Measurements from ENCODE around the gene CALY.

Gene CALY

GRCh38 chr10:133350283-133350949 is 13.7 kb upstream of the CALY start:
- no peak for TF ChIP-seq GATA3 (IDR thresholded peaks at IDR 0.05; ENCODE audit: low read depth, low read length)
- no peak for TF ChIP-seq GATA2 (IDR thresholded peaks at IDR 0.05; ENCODE audit: low read depth, low read length)

GRCh38 chr10:133349577-133350011 is 12.9 kb upstream of the CALY start:
- TF ChIP-seq GATA2 (IDR thresholded peaks at IDR 0.05; ENCODE audit: low read depth, low read length) (no peak), GATA3 (IDR thresholded peaks at IDR 0.05; ENCODE audit: low read depth, low read length) (no peak)

GRCh38 chr10:133349160-133349568 is 12.5 kb upstream of the CALY start:
- TF ChIP-seq GATA2 (IDR thresholded peaks at IDR 0.05; ENCODE audit: low read depth, low read length) (no peak), GATA3 (IDR thresholded peaks at IDR 0.05; ENCODE audit: low read depth, low read length) (no peak)

- no peak for TF ChIP-seq GATA3 (IDR thresholded peaks at IDR 0.05; ENCODE audit: low read depth, low read length)
- TF ChIP-seq GATA2 (IDR thresholded peaks at IDR 0.05; ENCODE audit: low read depth, low read length): no peak
These were observed 11.2 kb upstream of the CALY start for GRCh38 chr10:133347710-133348517.

- TF ChIP-seq GATA2 (IDR thresholded peaks at IDR 0.05; ENCODE audit: low read depth, low read length) (no peak), GATA3 (IDR thresholded peaks at IDR 0.05; ENCODE audit: low read depth, low read length) (no peak)
These were observed 9.7 kb upstream of the CALY start for GRCh38 chr10:133346413-133346812.

GRCh38 chr10:133344236-133344635 is 7.5 kb upstream of the CALY start:
- TF ChIP-seq GATA2 (IDR thresholded peaks at IDR 0.05; ENCODE audit: low read depth, low read length) (no peak), GATA3 (IDR thresholded peaks at IDR 0.05; ENCODE audit: low read depth, low read length) (no peak)

DNA sequence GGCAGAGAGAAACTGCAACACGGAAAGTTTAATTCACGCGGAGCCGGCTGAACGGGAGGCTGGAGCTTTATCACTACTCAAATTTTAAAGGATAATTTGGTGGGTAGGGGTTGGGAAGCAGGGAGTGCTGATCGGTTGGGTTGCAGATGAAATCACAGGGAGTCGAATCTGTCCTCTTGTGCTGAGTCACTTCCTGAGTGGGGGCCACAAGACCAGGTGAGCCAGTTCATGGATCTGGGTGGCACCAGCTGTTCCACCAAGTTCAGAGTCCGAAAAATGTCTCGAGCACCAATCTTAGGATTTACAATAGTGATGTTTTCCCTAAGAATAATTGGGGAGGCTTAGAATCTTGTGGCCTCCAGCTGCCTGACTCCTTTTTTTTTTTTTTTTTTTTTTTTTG is 6.9 kb upstream of the CALY start:
- no peak for TF ChIP-seq GATA2 (IDR thresholded peaks at IDR 0.05; ENCODE audit: low read depth, low read length)
- TF ChIP-seq GATA3 (IDR thresholded peaks at IDR 0.05; ENCODE audit: low read depth, low read length): no peak

DNA sequence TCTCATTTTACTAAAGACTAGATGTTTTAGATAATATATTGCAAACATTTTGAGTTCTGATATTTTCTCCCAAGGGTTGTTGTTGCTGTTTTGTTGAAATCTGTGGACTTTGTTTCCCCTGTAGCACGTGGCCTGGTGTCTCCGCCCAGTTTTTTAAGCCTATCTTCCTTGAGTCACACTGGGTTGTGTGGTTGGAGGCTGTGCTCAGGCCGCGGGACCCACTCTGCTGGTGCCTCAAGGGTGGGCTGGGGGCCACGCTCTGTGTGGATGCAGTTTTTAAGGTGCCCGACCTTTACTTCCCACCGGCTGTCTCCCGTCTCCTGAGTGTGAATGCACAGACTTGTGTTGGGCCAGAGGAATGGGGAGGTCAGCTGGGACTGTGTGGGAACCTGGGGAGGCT is 6.2 kb upstream of the CALY start:
- TF ChIP-seq GATA2 (IDR thresholded peaks at IDR 0.05; ENCODE audit: low read depth, low read length): no peak
- TF ChIP-seq GATA3 (IDR thresholded peaks at IDR 0.05; ENCODE audit: low read depth, low read length): no peak

DNA sequence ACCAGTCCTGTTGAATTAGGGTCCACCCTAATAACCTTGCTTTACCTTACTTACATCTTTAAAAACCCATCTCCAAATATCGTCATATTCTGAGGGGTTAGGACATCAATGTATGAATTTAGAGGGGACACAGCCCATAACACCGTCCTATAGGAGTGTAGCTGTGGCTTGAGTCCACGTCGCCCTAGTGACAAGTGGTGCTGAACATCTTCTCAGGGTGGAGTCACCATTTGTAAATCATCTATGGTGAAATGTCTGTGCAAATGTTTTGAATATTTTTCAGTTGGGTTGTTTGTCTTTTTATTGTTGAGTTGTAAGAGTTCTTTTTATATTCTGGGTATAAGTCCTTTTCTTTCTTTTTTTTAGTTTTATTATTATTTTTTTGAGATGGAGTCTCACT is 5.3 kb upstream of the CALY start:
- TF ChIP-seq GATA2 (IDR thresholded peaks at IDR 0.05; ENCODE audit: low read depth, low read length): no peak
- TF ChIP-seq GATA3 (IDR thresholded peaks at IDR 0.05; ENCODE audit: low read depth, low read length): no peak

DNA sequence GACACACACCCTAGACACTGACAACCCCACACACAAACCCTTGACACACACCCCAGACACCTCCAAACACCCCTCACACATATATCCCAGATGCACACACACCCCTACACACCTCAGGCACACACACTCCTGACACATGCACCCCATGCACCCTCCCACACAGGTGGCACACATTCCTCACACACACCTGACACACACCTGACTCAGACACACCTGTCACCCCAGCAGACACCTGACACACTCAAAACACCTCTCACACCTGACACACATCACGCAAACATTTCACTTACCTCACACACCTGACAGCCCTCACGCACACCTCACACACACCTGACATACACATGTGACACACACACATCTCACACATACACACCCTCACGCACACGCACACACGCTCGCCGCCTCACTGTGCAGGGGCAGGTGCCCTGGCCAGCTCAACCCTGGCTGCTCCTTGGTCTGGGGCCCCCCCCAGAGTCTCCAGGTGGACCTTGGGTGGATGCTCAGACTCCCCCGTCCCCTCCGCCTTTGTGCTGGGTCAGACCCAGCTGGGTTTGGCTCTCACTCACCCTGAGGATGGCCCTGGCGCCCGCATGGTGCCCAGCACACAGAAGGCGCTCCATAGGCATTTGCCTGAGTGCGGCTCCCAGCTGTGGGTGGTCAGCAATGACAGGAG is 3.1 kb upstream of the CALY start:
- TF ChIP-seq GATA3 (IDR thresholded peaks at IDR 0.05; ENCODE audit: low read depth, low read length) (no peak), GATA2 (IDR thresholded peaks at IDR 0.05; ENCODE audit: low read depth, low read length) (no peak)

DNA sequence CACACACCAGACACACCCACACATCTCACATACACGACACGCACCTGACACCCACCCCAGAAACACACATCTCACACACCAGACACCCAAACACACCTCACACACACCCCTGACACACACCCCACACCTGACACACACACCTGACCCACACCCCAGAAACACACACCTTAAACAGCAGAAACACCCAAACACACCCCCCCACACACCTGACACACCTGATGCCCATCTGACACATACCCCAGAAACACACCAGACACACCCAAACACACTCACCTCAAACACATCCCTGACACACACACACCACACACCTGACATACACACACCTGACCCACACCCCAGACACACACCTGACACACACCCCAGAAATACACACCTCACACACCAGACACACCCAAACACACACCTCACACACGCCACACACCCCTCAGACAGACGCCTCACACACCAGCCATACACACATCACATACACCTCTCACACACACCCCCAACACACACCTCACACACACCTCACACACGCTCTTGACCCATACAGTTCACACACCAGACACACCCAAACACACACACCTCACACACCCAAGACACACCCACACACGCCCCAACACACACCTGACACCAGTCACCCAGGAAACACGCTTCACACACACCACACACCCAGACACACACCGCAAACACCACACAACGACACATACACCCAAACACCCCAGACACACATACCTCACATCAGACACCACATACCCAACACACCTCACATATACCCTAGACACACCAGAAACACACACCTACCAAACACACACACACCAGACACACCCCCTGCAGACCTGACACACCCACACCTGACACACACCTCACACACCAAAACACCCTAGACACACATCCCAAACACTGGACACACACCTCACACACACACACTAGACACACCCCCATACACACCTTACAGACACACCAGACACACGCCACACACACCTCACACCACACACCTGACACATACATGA is 1.7 kb upstream of the CALY start:
- TF ChIP-seq GATA2 (IDR thresholded peaks at IDR 0.05; ENCODE audit: low read depth, low read length) (no peak), GATA3 (IDR thresholded peaks at IDR 0.05; ENCODE audit: low read depth, low read length) (no peak)

DNA sequence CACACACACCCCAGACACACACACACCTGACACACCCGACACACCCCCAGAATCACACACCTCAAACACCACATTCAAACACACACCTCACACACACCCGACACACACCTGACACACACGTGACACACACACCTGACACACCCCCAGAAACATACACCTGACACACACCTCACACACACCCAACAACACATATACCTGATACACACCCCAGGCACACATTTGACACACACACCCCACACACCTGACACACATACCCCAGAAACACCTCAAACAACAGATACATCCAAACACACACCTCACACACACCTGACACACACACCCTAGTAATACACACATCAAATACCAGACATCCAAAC is 652 bp upstream of the CALY start:
- TF ChIP-seq GATA3 (IDR thresholded peaks at IDR 0.05; ENCODE audit: low read depth, low read length) (no peak), GATA2 (IDR thresholded peaks at IDR 0.05; ENCODE audit: low read depth, low read length) (no peak)

DNA sequence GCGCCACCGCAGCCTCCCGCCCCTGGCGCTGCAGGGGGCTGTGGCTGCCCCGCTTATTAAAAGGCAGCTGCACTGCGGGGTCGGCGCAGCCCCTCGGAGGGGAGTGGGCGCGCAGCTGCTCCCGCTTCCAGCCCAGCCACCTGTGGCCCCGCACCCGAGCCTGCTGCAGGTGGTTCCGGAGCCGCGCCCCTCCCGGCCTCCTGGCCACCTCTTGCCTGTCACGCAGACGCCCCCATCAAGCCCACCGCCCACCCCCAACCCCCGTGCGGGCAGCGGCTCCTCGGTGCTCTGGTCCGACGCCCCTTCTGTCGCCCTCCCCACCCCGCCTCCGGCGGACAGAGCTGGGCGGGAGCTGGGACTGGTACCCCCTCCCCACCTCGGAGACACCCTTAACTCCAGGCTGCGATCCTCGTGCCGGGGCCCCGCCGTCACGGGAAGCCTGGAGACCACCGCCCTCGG is 549 bp downstream of the CALY start:
- TF ChIP-seq GATA2 (IDR thresholded peaks at IDR 0.05; ENCODE audit: low read depth, low read length) (no peak), GATA3 (IDR thresholded peaks at IDR 0.05; ENCODE audit: low read depth, low read length) (no peak)

Data from SH-SY5Y (cell line).